GM18867 (cell line): ENCODE data around the gene CNPY1.

ENCODE experiments used
- ATAC-seq: cut with Tn5 transposase; IDR thresholded peaks from one replicate; pipeline ENCODE4 v1.9.1; 2021; ENCODE audit warnings: mild to moderate bottlenecking, moderate library complexity; ENCODE audit not compliant: unreplicated experiment

The CNPY1 gene

DNA sequence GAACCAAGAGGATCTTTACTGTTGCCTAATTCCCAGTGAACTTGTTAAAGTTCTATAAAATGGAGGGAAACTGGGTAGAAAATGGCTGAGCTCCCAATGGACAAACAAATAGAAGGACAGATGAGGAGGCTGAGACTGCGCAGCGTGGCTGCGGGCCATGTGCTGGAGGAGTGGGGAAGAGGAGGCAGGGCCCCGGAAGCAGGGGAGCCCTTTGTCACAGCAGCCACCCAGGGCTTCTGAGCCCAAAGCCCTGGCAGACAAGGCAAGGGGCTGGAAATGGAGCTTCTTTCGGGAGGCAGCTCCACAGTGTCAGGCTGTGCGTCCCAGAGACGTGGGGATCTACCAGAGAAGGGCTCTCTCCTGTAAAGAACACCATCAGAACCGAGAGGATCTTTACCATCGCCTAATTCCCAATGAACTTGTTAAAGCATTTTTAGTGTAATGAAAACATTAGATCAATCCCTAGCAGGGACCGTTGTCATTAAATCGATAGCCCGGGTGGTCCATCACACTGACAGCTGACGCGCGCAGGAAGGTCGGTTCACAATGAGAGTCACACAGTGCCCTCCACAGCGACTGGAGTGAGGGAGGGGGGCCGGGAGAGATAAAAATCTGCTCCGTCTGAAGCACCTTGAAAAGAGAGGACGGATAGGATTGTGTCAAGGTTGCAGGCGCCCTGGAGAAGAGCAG lies 14.0 kb upstream of the CNPY1 start:
- ATAC-seq: no peak

GRCh38 chr7:155559519-155560108 lies 13.3 kb upstream of the CNPY1 start:
- ATAC-seq: no peak

DNA sequence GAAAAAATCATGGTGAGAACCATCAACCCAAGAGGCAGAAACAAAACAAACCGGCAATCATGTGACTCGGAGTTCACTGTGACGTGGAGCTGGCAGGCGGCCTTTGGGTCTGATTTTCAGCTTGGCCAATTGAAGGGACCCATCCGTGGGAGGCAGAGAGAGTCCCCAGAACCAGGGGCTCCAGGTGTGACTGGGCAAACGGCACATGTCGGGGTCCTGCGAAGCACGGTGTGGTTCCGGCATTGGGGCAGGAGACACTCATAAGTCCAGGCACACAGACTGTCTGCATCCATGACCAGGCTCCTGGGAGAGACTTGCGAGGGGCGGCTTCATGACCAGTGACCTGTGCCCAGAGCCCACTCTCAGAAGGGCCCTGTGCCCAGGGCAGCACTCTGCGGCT lies 12.6 kb upstream of the CNPY1 start:
- ATAC-seq: no peak

- no peak for ATAC-seq
Measured at GRCh38 chr7:155558351-155558750, 12.0 kb upstream of the CNPY1 start.

GRCh38 chr7:155557778-155558177 lies 11.4 kb upstream of the CNPY1 start:
- no peak for ATAC-seq

- no peak for ATAC-seq
Measured at GRCh38 chr7:155556763-155557162, 10.4 kb upstream of the CNPY1 start.

DNA sequence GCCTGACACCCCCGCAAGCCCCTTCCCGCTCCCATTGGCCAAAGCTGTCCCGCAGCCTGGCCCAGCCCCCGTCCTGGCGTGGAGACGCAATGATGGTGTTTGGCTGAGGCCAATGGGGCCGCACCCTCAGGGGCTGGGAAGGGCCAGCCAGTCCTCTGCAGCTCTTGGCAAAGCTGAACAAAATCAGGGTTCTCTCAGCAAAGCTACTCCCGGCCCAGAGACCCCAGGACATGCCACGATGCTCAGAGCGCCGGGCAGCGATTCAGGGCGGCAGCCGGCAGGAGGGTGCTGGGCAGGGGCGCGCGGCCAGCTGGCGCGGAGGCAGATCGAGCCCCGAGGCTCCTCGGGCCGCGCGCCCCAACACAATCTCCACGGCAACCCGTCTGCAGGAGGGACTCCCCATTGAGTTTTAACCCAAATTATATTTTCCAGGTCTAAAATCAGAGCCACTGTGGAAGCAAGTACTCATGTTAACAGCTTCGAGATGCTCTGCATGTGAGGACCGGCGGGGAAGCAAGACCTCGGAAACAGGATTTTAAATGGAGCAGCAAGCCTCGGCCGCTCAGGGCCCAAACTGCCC lies 8.8 kb upstream of the CNPY1 start:
- ATAC-seq: no peak

DNA sequence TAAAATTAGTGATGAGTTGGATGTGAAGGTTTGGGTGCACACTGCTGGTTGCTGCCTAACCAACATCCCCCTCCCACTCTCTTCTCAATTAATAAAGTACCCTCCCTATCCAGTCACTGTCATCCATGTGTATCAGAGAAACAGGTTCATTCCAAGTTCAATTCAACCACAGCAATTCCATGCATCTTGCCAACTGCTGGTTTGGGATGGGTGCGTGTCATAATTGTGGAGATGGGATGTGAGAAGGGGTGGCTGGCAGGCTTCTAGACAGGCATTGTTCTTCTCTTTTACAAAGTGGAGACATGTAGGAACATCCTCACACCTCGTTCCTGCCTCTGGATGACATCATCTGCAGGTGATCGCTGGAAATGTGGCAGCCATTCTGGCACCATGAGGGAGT lies 7.5 kb upstream of the CNPY1 start:
- ATAC-seq: no peak

DNA sequence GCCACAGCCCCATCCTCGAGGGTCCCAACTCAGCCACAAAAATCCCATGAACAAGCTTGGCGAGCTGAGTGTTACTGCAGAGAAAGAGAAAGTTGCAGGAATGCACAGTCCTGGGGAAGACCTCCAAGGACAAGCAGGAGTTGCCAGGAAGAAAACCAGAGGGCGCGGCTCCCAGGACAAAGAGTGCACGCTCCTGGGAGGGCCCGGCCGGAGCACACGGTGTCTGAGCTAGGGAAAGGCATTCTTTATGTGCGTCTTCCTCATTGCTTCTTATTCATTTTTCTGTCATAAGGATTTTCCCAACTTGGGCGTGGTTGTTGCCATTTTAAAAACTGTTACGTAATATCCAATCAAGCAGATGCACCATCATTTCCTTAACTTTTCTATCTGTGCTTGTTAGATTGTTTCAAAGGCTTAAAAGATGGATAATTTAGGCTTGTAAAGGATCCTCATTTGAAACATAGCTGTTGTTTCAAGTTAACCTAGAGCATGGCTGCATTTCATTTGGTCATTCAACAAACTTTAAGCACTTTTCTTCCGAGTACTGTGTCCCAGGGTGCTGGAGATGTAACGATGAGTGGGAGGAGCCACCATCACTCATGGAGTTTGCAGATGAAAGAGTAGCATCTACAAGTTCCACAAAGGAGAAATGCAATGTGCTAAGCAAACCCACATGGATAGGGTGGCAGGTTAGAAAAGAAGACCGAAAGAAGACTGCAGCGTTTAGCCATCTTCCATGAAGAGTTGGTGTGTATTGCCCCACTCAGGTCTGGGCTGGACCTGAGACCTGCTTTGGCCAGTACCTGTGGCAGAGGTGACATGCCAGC lies 5.6 kb upstream of the CNPY1 start:
- ATAC-seq: no peak

- no peak for ATAC-seq
Measured at GRCh38 chr7:155550916-155551315, 4.6 kb upstream of the CNPY1 start.

DNA sequence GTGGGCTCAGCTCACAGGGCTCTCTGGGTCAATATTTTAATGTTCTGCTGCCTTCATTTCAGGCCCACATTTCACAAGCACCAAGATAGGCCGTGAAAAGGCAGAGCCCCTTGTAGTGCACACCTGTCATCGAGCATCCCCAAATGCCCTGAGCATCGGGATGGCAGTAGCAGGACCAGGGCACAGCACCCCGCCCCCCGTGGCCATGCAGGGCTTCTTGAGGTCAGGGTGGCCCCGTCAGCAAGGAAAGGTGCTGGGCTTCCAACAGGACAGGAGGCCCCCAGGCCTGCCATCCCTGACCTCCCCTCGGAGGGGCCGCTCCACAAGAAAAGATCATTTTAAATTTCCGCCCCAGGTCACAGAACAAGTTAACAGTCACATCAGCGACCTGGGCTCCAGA lies 2.9 kb upstream of the CNPY1 start:
- no peak for ATAC-seq

- ATAC-seq: no peak
Measured at GRCh38 chr7:155547161-155547791, 917 bp upstream of the CNPY1 start.

- no peak for ATAC-seq
Measured at GRCh38 chr7:155545348-155545747, 1.0 kb downstream of the CNPY1 start.

DNA sequence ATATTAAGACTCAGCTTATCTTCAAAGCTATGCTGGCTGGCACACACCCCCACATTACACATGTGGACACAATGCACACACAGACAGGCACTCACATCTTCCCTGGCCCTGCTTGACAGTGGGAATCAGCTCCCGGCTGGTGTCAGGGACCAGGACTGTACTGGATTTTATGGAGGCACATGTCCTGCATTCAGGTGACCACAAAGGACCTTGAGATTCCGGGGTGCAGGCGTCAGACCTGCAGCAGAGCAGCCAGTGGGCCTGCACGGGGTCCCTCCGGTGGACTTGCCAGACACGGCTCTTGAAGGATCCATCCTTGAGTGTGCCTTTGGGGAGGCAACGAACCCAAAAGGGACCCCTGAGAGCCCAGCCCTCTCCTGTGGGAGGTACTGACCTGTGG lies 1.9 kb downstream of the CNPY1 start:
- ATAC-seq: no peak

DNA sequence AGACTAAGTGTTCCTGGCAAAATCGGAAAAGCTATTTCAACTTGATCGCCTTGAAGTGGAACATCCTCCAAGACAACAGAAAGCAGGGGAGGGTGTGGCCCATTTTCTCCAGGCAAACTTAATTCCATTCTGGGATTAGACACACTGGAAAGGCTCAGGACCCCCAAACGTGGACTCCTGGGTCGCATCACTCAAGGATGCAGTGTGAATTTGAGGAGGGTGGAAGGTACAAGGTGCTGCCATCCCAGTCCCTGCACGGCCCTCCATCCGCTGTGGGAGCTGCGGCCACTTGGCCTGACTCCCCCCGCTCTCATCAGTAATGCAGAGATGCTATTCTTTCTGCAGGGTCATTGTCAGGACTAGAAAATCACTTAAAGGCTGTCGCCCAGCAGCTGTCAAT lies 2.4 kb downstream of the CNPY1 start:
- no peak for ATAC-seq

GRCh38 chr7:155543011-155543876 lies 3.1 kb downstream of the CNPY1 start:
- ATAC-seq: no peak

- ATAC-seq: no peak
Measured at GRCh38 chr7:155541986-155542675, 4.2 kb downstream of the CNPY1 start.

DNA sequence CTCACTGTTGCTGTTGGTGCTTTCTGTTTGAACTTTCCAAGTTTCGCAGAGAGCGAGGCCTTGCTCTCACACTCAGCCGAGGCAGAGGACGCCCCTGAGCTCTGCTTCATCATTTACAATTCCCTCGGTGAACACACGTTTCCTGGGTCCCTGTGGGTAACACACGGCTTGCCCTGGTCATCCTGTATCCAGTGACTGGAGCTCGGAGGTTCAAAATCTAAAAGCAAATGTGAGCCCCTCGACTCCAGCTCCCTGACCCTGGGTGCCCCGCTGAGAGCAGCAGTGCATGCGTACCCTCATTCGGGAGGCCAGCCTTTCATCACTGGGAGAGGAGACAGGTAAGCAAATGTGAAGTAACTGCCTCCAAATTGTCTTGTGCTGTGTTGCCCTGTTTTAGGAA lies 5.8 kb downstream of the CNPY1 start:
- ATAC-seq: no peak

DNA sequence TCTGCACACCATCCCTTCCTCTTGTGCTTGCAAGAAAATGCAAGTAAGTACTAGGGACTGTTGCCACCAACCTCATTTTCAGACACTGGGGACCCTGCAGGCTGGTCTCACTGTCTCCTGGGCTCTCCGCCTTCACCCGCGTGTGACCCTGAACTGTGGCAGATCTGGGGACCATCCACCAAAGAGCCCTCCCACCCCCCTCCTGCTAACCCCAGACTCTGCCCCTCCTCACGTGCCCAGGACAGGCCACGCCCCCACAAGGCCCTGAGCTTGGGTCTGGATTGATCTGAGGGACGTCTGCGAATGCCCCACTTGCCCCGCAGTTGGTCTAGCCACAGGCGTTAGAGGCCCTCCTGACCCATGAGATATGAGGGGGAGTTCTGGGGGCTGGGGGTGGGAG lies 8.1 kb downstream of the CNPY1 start:
- ATAC-seq: no peak

DNA sequence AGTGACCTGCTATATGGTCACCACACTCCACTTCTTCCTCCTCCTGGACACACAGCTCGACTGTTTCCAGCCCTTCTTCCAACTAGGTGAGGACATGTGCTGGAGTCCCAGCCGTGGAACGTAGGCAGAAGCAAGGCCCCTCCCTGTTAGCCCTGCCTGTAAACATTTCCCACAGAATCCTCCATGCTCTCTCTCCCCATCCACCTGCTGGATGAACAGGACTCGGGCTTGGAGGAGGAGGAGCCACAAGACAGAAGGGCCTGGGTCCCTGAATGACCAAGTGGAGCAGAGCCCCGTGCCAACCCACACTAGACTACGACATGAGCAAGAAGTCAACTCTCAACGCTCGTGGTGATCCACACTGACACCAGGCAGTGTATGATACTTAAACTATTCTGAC lies 9.9 kb downstream of the CNPY1 start:
- no peak for ATAC-seq
